ENCODE results near the gene ZBTB24.

DNA sequence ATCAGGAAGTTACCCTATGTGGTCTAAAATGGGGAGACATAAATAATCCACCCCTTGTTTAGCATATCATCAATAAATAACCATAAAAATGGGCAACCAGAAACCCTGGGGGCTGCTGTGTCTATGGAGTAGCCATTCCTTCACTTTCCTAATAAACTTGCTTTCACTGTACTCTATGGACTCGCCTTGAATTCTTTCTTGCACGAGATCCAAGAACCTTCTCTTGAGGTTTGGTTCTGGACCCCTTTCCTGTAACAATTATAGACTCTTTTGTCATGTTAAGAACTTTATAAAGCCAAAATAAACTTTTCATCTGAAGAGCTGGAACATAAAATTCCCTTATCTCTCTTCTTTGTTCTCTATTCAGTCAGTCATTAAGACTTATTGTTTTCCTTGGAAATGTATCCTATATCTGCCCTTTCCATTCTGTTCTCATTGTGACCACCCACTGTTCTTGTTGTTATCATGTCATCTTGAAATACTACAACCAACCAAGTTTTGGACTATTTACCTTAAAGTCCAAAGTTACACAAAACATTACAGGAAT lies 29.3 kb upstream of the ZBTB24 start:
- TF ChIP-seq POLR2AphosphoS5 (IDR thresholded peaks at IDR 0.05; ENCODE audit: insufficient read depth, low read depth, low read length): no peak
- TF ChIP-seq, protein P1, sequence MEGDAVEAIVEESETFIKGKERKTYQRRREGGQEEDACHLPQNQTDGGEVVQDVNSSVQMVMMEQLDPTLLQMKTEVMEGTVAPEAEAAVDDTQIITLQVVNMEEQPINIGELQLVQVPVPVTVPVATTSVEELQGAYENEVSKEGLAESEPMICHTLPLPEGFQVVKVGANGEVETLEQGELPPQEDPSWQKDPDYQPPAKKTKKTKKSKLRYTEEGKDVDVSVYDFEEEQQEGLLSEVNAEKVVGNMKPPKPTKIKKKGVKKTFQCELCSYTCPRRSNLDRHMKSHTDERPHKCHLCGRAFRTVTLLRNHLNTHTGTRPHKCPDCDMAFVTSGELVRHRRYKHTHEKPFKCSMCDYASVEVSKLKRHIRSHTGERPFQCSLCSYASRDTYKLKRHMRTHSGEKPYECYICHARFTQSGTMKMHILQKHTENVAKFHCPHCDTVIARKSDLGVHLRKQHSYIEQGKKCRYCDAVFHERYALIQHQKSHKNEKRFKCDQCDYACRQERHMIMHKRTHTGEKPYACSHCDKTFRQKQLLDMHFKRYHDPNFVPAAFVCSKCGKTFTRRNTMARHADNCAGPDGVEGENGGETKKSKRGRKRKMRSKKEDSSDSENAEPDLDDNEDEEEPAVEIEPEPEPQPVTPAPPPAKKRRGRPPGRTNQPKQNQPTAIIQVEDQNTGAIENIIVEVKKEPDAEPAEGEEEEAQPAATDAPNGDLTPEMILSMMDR (IDR thresholded peaks at IDR 0.05; ENCODE audit: extremely low read depth in 1 of 2, insufficient read depth in 1 of 2, low read depth in 1 of 2, low read length in 2 of 2): no peak
- no peak for TF ChIP-seq POLR2A (IDR thresholded peaks at IDR 0.05; ENCODE audit: low read depth, low read length)
- no peak for TF ChIP-seq FOS (IDR thresholded peaks at IDR 0.05; ENCODE audit: borderline replicate concordance, insufficient read depth, low read length)
- no peak for TF ChIP-seq MYC (IDR thresholded peaks at IDR 0.05; ENCODE audit: low read depth, low read length)
- no peak for TF ChIP-seq EZH2 (IDR thresholded peaks at IDR 0.05; ENCODE audit: borderline replicate concordance, low read depth, low read length, severe bottlenecking)
- no peak for TF ChIP-seq JUN (IDR thresholded peaks at IDR 0.05; ENCODE audit: borderline replicate concordance, insufficient read depth, insufficient read length, low read depth)
- TF ChIP-seq GATA2 (IDR thresholded peaks at IDR 0.05; ENCODE audit: insufficient read depth, insufficient read length, low read depth, low read length): no peak

All from endothelial cell of umbilical vein (primary cell).